T-helper 17 cell (primary cell): Measurements from ENCODE around the gene DNM2. TPM values are rescaled to one million over a fixed set of nuclear protein-coding genes. Genes with fewer than 3 reads are reported as not detected.

ENCODE experiments used
- ATAC-seq: fragments of 150-1000 bp; cut with Tn5 transposase; 2 replicates; pipeline ENCODE4 v1.10.0; 2021; ENCODE audit warnings: mild to moderate bottlenecking, moderate library complexity
- DNase-seq, 3 donors: peaks; one replicate each; pipeline versions ENCODE4 v3.0.0 to v3.0.0-alpha.2; 2020 to 2021
- H3K9me3 ChIP-seq: one replicate; pipeline ENCODE4 v1.7.0; 2013; ENCODE audit warnings: low read length, mild to moderate bottlenecking; ENCODE audit not compliant: control insufficient read depth, poor library complexity, severe bottlenecking
- H3K27ac Mint-ChIP-seq: one replicate; pipeline ENCODE4 v1.8.0; 2022; ENCODE audit warnings: mild to moderate bottlenecking, moderate library complexity, mixed read lengths
- H3K27me3 Mint-ChIP-seq: one replicate; pipeline ENCODE4 v1.8.0; 2022; ENCODE audit warnings: mixed read lengths
- H3K36me3 Mint-ChIP-seq: one replicate; pipeline ENCODE4 v1.8.0; 2022; ENCODE audit warnings: low read depth, mixed read lengths
- H3K4me1 Mint-ChIP-seq: one replicate; pipeline ENCODE4 v1.8.0; 2022; ENCODE audit warnings: mild to moderate bottlenecking, mixed read lengths
- H3K4me3 Mint-ChIP-seq: one replicate; pipeline ENCODE4 v1.8.0; 2022; ENCODE audit warnings: mild to moderate bottlenecking, moderate library complexity, mixed read lengths
- total RNA-seq, 4 donors: library from RNA in 2 of 4; stranded (reverse) in 2 of 4; gene quantifications; one replicate each; pipeline ENCODE4 v1.2.3 and lab custom pipeline; 2022 to 2026

Gene DNM2
- total RNA-seq, 2 donors from 2014 or later, result 267 to 273 TPM

GRCh38 chr19:10768369-10768768 is 50.5 kb downstream of the DNM2 start:
- no peaks in the 10 kb centered on the region for H3K27me3 Mint-ChIP-seq
- DNase-seq (no peak), ATAC-seq (no peak)
- H3K9me3 ChIP-seq, result no peaks in the 10 kb centered on the region
- peaks cover 3% of the 10 kb centered on the region for H3K36me3 Mint-ChIP-seq
- H3K4me1 Mint-ChIP-seq, result peaks cover 28% of the 10 kb centered on the region
- H3K27ac Mint-ChIP-seq, result peak overlapping the region; percentile 65
- H3K4me3 Mint-ChIP-seq, result no peak overlapping the region

- H3K27ac Mint-ChIP-seq, result peak overlapping the region; percentile 65
- H3K4me3 Mint-ChIP-seq, result peak overlapping the region; percentile 31
- no peak for ATAC-seq
- no peaks in the 10 kb centered on the region for H3K9me3 ChIP-seq
- H3K27me3 Mint-ChIP-seq, result no peaks in the 10 kb centered on the region
- H3K4me1 Mint-ChIP-seq, result peaks cover 23% of the 10 kb centered on the region
- peaks cover 3% of the 10 kb centered on the region for H3K36me3 Mint-ChIP-seq
- DNase-seq, result no peak
Measured at GRCh38 chr19:10768936-10769335, 51.1 kb downstream of the DNM2 start.

- DNase-seq (no peak), ATAC-seq (peak; percentile 28)
- H3K36me3 Mint-ChIP-seq, result peaks cover 3% of the 10 kb centered on the region
- H3K4me1 Mint-ChIP-seq, result peaks cover 20% of the 10 kb centered on the region
- H3K9me3 ChIP-seq, result no peaks in the 10 kb centered on the region
- H3K4me3 Mint-ChIP-seq, result peak overlapping the region; percentile 31
- peak overlapping the region; percentile 65 for H3K27ac Mint-ChIP-seq
- no peaks in the 10 kb centered on the region for H3K27me3 Mint-ChIP-seq
Measured at GRCh38 chr19:10769533-10770491, 51.9 kb downstream of the DNM2 start.

GRCh38 chr19:10773969-10774368 is 56.1 kb downstream of the DNM2 start:
- peaks cover 12% of the 10 kb centered on the region for H3K4me1 Mint-ChIP-seq
- DNase-seq, result no peak
- no peaks in the 10 kb centered on the region for H3K9me3 ChIP-seq
- no peak overlapping the region for H3K4me3 Mint-ChIP-seq
- ATAC-seq, result no peak
- H3K27me3 Mint-ChIP-seq, result no peaks in the 10 kb centered on the region
- peaks cover 7% of the 10 kb centered on the region for H3K36me3 Mint-ChIP-seq
- H3K27ac Mint-ChIP-seq, result no peak overlapping the region

- no peak overlapping the region for H3K4me3 Mint-ChIP-seq
- H3K4me1 Mint-ChIP-seq, result peaks cover 10% of the 10 kb centered on the region
- no peaks in the 10 kb centered on the region for H3K9me3 ChIP-seq
- no peak for DNase-seq
- ATAC-seq, result no peak
- no peaks in the 10 kb centered on the region for H3K27me3 Mint-ChIP-seq
- H3K27ac Mint-ChIP-seq, result no peak overlapping the region
- peaks cover 7% of the 10 kb centered on the region for H3K36me3 Mint-ChIP-seq
Measured at GRCh38 chr19:10774893-10775292, 57.0 kb downstream of the DNM2 start.

- Mint-ChIP-seq H3K36me3 (peaks cover 4% of the 10 kb centered on the region), H3K4me3 (no peak overlapping the region), H3K4me1 (peaks cover 5% of the 10 kb centered on the region), H3K27me3 (no peaks in the 10 kb centered on the region), H3K27ac (no peak overlapping the region)
- no peak for DNase-seq
- ATAC-seq, result no peak
- H3K9me3 ChIP-seq, result no peaks in the 10 kb centered on the region
Measured at GRCh38 chr19:10776900-10777650, 59.2 kb downstream of the DNM2 start.

GRCh38 chr19:10780368-10780767 is 62.5 kb downstream of the DNM2 start:
- H3K36me3 Mint-ChIP-seq, result peaks cover 6% of the 10 kb centered on the region
- H3K27ac Mint-ChIP-seq, result peak overlapping the region; percentile 81
- no peak for DNase-seq

GRCh38 chr19:10782795-10783194 is 64.9 kb downstream of the DNM2 start:
- Mint-ChIP-seq H3K36me3 (peaks cover 9% of the 10 kb centered on the region), H3K27me3 (no peaks in the 10 kb centered on the region), H3K4me1 (peaks cover 8% of the 10 kb centered on the region), H3K4me3 (no peak overlapping the region), H3K27ac (peak overlapping the region; percentile 82)
- DNase-seq (no peak), ATAC-seq (no peak)
- H3K9me3 ChIP-seq, result no peaks in the 10 kb centered on the region

More at GRCh38 chr19:10780368-10780767, 62.5 kb downstream of the DNM2 start:
- H3K4me3 Mint-ChIP-seq, result no peak overlapping the region
- H3K4me1 Mint-ChIP-seq, result peaks cover 11% of the 10 kb centered on the region
- no peaks in the 10 kb centered on the region for H3K9me3 ChIP-seq
- no peak for ATAC-seq
- H3K27me3 Mint-ChIP-seq, result no peaks in the 10 kb centered on the region

- DNase-seq (no peak), ATAC-seq (no peak)
- no peaks in the 10 kb centered on the region for H3K9me3 ChIP-seq
- Mint-ChIP-seq H3K4me1 (peaks cover 12% of the 10 kb centered on the region), H3K36me3 (peaks cover 5% of the 10 kb centered on the region), H3K4me3 (no peak overlapping the region), H3K27ac (peak overlapping the region; percentile 67), H3K27me3 (no peaks in the 10 kb centered on the region)
Measured at GRCh38 chr19:10784257-10784656, 66.4 kb downstream of the DNM2 start.

- Mint-ChIP-seq H3K4me3 (no peak overlapping the region), H3K27ac (peak overlapping the region; percentile 59), H3K4me1 (peaks cover 8% of the 10 kb centered on the region), H3K27me3 (no peaks in the 10 kb centered on the region), H3K36me3 (peaks cover 3% of the 10 kb centered on the region)
- no peak for ATAC-seq
- DNase-seq, result no peak
- no peaks in the 10 kb centered on the region for H3K9me3 ChIP-seq
Measured at GRCh38 chr19:10788146-10788545, 70.3 kb downstream of the DNM2 start.

GRCh38 chr19:10789866-10790265 is 72.0 kb downstream of the DNM2 start:
- Mint-ChIP-seq H3K4me1 (peaks cover 6% of the 10 kb centered on the region), H3K27me3 (no peaks in the 10 kb centered on the region), H3K36me3 (peaks cover 3% of the 10 kb centered on the region), H3K4me3 (no peak overlapping the region), H3K27ac (no peak overlapping the region)
- no peak for ATAC-seq
- no peaks in the 10 kb centered on the region for H3K9me3 ChIP-seq
- no peak for DNase-seq

- Mint-ChIP-seq H3K27ac (peak overlapping the region; percentile 99), H3K36me3 (no peaks in the 10 kb centered on the region), H3K27me3 (no peaks in the 10 kb centered on the region), H3K4me3 (peak overlapping the region; percentile 90), H3K4me1 (peaks cover 20% of the 10 kb centered on the region)
- no peak for ATAC-seq
- no peaks in the 10 kb centered on the region for H3K9me3 ChIP-seq
- no peak for DNase-seq
Measured at GRCh38 chr19:10796653-10797052, 78.8 kb downstream of the DNM2 start.

- Mint-ChIP-seq H3K4me3 (peak overlapping the region; percentile 90), H3K27me3 (no peaks in the 10 kb centered on the region), H3K36me3 (no peaks in the 10 kb centered on the region), H3K27ac (peak overlapping the region; percentile 99), H3K4me1 (peaks cover 20% of the 10 kb centered on the region)
- DNase-seq, result peak; percentile 25 to 53 (median 53)
- no peaks in the 10 kb centered on the region for H3K9me3 ChIP-seq
- ATAC-seq, result peak; percentile 46
Measured at GRCh38 chr19:10797078-10797477, 79.2 kb downstream of the DNM2 start.
